RCC 7860 (cell line): ENCODE results near the gene PMEL.
A peak's percentile ranks its signal among the peaks of the same experiment; 100 is the strongest.
"Not testable (repeated sequence)": the region's sequence is repeated elsewhere in the genome, so short reads cannot be mapped to it uniquely, and the experiment has no call there.

ENCODE experiments used
- DNase-seq: peaks from one replicate; pipeline ENCODE4 v3.0.0-alpha.2; 2015; ENCODE audit warnings: low spot score
- FAIRE-seq: peaks from 2 replicates; lab custom pipeline; 2012; peaks lifted over from hg19 to GRCh38; lab: Jason Lieb, UNC

The PMEL gene

DNA sequence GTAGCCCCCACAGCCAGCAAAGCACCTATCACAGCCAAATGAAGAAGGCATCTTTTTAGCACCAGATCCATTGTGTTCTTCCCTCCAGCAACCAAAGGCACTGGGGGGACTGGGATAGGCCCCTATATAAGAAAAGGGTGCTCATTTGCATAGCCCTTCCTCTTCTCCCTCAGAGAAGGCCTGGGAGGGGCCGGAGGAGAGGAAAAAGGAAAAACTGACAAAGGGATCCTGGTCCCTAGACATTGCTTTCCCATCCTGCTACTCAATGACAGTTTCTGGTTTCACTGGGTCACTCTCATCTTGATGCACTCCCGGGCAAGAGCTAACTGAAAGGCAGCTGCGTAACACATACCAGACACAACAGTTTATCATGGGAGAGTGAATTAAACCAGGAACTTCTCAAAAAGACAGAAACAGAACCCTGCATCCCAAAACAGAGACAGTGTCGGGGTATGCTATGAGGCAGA lies at the start of gene PMEL:
TSS of gene PMEL (minus strand) at position 102 of the 467 bp plus-strand sequence. CDS start at position 71, 31 bp downstream.
- no peak for FAIRE-seq
- no peak for DNase-seq

DNA sequence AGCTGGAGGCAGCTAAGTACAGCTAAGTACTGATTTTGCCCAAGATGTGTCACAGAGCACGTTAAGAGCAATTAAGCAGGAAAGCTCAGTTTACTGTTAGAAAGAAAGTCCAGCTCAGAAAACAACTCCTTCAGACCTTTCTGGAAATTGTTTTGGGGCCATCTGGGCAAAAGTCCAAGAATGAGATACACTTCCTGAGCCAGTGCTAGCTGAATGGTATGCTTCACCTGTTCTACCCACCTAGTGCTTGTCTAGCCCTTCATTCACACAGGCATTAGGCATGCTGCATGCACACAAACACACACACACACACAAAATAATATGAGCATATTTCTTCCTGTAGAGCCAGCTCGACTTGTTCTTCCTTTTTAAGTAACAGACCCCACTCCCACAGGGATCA lies 48.4 kb upstream of the PMEL start:
- FAIRE-seq (no peak), DNase-seq (no peak)

DNA sequence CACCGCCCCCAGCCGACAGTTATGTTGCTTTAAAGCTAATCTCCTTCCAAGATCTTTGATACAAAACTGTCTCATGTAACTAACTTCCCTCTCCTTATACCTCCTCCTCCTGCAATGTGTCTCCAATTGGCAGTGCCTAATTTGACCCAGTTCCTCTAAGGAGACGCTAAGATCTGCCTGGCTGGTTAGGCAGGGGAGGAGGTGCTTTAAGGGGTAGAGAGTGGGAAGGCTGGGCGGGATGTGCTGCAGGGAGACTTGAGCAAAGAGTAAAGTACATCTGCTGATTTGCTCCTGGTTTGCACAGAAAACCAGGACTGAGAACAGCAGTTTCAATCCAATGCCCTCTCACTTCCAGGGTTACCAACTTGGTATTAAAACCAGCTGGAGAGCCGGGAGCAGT lies 47.6 kb upstream of the PMEL start:
- FAIRE-seq (no peak), DNase-seq (no peak)

DNA sequence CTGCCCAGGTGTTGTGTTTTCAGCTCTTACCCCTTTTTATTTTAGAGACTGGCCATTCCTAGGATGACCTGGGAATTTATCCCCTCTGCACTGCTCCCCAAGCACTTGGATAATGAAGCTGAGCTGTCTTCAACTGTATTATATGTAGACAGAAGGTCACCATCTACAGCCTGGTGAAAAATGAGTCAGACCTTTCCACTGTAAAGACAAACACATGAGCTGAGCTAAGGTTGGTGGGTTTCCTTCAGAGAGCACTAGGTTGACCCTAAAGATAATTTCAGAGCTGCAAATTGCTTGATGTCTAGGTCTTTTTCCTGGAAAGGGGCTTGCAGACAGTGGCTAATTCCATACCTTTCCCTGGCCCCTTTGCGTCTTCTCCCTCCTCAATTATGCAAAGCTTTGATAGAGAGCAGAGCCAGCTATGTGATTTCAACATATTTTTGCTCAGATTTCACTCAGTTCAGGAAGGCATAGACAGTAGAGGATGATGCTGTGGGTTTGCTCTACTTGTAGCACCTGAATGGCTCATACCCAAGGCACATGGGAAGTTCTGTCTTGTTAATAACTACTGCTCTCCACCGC lies 45.8 kb upstream of the PMEL start:
- no peak for DNase-seq
- no peak for FAIRE-seq

DNA sequence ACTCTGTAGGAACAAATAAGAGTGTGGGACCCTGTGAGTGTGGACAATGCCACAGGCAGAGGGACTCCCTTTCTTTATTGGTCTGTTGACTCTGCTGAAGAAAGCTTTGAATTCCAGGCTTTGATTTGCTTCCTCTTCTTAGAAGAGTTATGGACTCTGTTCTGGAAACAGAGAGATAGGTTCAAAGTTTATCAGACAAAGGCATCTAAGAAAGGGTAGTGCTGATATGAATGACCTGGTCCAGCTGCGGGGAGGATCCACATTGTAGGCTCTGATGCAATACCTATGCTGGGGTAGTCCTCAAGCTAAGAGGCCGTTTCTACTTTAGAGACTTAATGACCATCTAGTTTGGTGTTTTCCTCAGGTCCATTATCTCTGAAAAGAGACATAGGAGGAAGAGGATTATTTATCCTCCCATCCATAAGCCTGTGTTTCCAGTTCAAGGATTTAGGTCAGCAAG lies 44.3 kb upstream of the PMEL start:
- DNase-seq (no peak), FAIRE-seq (no peak)

DNA sequence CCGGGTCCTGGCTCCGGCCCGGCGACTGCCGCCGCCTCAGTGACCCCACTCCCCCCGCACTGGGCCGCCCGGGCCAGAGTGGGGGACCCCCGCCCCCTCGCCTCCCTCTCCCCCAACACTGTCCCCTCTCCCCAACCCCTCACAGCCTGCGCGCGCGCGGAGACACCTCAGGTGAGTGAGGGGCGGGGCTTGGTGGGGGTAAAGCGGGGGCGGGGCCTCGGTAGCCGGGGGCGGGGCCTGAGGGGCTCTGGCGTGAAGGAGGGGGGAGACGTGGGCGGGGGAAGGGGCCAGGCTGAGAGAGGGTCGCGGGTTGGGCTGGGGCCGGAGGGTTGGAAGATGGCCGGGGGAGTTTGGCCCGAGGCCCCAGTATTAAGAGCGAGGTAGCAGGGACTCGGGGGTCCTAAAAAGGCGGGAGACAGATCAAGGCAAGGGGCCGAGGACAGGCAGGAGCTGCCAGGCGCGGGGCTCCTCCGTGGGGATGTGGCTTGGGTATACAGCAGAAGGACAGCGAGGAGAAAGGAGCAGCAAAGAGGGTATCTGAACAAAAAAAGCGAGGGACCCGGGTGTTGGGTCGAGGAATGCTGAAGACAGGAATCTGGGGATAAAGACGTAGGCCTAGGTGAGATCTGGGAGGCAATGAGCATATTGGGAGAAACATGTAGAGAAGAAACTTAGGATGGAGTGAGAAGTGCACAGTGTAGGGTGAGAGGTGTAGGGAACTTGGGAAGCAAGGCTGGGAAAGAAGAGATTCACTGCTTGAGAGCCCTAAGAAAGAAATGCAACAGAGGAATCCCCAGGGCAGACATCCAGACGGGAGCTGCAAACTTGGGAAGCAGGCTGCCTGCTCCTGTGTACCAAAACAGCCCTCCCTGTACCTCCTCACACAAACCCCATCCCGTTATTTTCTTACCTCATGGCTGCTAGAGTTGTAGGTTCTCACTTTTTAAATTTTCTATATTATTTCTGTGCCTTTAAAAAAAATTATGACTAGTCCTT lies 42.0 kb upstream of the PMEL start:
- no peak for FAIRE-seq
- DNase-seq = no peak

DNA sequence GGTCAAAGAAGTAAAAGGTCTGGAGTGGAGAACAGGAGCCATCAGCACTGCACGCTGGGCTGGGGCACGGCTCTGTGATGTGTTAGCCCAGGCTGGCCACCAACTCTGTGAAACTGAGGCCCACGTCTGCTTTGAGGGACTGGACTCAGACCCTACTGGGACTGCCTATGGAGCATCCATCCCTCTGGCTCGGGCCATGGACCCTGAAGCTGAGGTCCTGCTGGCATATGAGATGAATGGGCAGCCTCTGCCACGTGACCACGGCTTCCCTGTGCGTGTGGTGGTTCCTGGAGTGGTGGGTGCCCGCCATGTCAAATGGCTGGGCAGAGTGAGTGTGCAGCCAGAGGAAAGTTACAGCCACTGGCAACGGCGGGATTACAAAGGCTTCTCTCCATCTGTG lies 38.4 kb upstream of the PMEL start:
- DNase-seq (no peak), FAIRE-seq (no peak)

DNA sequence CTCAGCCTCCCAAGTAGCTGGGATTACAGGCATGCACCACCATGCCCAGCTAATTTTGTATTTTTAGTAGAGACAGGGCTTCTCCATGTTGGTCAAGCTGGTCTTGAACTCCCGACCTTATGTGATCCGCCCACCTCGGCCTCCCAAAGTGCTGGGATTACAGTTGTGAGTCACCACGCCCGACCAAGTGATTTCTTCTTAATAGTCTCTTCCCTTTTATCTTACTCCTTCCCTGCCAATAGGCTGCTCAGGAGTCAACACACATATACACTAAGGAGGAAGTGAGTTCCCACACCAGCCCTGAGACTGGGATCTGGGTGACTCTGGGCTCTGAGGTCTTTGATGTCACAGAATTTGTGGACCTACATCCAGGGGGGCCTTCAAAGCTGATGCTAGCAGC lies 37.5 kb upstream of the PMEL start:
- not testable (repeated sequence) for DNase-seq, FAIRE-seq

DNA sequence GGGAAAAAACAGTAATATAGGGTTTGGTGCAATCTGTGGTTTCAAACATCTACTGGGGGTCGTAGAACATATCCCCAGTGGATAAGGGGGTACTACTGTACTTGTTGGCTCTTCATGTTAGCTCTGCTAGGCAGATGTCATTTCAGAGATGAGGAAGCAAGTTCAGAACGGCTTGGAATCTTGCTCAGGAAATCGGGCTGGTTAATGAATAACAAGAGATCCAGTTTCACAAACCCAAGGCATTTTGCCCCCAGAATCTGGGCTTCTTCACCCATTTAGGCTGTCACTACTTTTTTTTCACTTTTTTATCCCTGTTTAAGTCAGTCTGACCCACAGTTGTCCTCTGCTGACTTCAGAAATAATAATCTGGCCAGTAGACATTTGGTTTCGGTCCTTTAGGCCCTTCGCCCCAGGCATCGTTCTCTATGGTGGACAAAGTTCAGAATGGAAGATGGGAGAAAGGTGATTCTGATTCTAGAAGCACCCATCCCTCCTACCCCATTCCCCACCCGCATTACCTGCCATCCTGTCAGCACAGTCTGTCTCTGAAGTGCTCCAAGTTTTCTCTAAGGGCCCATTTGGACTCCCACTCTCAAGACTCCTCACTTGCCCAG lies 35.8 kb upstream of the PMEL start:
- DNase-seq (no peak), FAIRE-seq (no peak)

DNA sequence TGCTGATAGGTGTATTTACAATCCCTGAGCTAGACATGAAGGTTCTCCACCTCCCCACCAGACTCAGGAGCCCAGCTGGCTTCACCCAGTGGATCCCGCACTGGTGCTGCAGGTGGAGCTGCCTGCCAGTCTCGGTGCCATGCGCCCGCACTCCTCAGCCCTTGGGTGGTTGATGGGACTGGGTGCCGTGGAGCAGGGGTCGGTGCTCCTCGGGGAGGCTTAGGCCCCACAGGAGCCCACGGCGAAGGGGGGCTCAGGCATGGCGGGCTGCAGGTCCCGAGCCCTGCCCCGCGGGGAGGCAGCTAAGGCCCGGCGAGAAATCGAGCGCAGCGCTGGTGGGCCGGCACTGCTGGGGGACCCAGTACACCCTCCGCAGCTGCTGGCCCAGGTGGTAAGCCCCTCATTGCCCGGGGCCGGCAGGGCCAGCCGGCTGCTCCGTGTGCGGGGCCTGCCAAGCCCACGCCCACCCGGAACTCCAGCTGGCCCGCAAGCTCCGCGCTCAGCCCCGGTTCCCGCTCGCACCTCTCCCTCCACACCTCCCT lies 34.2 kb upstream of the PMEL start:
- not testable (repeated sequence) for DNase-seq, FAIRE-seq

DNA sequence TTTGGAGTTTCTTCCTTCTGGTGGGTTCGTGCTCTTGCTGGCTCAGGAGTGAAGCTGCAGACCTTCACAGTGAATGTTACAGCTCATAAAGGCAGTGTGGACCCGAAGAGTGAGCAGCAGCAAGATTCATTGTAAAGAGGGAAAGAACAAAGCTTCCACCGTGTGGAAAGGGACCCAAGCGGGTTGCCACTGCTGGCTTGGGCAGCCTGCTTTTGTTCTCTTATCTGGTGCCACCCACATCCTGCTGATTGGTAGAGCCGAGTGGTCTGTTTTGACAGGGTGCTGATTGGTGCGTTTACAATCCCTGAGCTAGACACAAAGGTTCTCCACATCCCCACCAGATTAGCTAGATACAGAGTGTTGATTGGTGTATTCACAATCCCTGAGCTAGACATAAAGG lies 33.7 kb upstream of the PMEL start:
- FAIRE-seq, DNase-seq: not testable (repeated sequence)

DNA sequence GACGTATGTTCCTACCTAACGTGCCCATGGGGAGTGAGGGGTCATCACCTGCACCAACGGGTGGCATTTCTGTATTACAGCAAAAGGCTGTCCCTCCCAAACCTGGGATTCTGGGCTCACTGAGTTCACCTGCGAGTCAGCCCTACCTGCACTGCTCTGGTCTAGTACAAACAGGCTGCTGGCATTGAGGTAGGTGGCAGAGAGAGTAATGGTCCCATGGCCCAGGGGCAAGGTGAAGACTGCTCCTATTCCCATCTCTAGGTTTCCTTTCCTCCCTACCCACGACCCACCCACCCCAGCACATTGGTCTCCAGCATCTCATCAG lies 31.7 kb upstream of the PMEL start:
- no peak for FAIRE-seq
- DNase-seq = no peak

DNA sequence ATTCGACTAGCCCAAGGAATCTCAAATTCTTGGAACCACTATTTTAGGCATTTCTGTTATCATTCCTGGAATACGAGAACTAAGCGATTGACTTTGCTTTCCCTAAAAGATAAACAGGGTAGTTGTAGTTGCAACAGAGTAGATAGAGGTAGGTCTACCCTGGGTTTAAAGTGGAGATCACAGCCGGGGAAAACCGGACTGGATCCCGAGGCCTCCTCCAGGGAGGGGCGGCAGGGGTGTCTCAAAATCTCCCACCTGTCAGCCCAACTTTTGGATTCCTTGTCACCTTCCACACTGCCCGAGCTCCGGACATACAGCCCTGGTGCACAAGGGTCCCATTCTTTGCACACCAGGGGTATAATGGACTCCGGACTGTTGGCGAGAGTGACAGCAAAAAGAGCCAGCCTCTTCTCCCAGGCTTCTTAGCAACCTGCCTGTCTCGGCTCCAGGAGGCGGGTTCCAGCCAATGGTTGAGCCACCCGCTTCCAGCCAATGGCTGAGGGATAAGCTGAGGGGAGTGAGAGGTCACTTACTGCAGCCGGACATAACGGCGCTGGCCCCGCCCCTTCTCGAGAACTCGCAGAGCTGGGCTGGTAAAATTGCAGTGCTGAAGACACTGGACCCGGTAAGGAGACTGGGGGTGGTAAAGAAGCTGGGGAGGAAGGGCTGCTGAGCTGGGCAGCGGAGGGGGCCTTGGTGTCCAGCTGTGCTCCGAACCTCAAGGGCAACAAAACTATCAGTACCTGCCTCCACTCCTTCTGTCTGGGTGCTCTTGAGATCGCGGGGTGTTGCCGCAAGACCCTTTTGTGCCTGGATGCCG lies 31.1 kb upstream of the PMEL start, which contains the start of gene SUOX:
TSS of gene SUOX (plus strand) at position 562 of the 820 bp plus-strand sequence. CDS start 4,946 bp downstream, outside the sequence.
- FAIRE-seq (peak; percentile 89), DNase-seq (peak; percentile 87)

DNA sequence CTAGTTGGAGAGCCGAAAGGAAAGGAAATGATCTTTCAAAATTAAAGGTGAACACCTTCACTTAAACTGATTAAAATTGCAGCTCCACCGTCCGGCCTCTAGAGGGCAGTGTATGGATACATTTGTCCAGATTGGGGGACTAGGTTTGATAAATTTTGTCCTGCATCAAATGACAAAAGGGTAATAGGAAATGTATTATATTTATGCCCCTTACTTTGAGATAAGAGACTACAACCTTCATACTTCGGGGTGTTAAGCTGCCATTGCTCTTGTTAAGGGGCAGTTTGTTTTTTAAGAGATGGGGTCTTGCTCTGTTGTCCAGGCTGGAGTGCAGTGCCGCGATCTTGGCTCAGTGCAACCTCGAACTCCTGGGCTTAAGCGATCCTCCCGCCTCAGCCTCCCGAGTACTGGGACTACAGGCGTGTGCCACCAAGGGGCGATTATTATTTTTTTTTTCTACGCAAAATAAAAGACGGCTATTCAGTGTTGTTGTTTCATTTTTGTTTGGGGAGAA lies 30.4 kb upstream of the PMEL start:
- DNase-seq (peak; percentile 55), FAIRE-seq (peak; percentile 72)

DNA sequence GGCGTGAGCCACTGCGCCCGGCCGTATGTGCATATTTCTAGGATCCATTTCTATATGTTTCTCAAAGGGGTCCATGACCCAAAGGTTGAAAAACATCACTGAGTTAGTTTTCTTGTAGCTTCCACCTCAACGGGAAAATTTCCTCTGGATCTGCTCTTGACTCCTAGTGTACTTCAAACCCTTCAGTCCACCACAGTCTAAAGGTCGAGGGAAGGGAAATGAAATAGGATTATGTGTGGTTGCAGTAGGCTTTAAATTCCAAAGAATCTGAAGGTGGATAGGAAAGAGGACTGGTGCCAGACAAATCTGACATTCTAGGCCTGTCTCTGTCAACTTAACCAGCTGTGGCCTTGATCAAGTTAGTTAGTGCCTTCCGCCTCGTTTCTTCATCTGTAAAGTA lies 29.5 kb upstream of the PMEL start:
- FAIRE-seq (no peak), DNase-seq (no peak)

DNA sequence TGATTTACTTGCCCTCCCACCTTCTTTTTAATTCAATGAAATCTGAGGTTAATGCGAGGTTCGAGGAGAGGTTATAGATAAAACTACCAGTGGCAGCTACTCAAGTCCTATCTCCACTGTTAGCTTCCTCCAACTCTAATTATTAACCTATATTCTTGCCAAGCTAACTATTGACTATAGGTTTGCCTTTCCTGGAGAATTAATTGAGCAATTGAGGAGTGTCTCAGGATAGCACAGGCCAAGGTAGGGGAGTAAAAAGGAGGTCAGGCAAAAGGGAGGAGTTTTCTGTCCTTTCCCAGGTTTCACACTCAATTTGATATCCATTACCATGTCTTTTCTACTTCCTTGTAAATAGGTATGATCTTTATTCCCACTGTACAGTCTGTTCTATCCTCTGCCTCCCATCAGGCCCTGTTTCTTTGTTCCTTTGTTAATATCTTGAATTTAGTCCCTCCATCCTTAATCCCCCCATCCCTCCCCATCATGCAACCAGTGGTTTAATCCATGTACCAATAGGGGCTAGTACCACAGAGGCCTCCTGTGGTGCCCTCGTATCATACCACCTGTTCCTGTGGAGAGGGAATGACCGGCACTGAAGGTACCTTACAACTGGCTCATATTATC lies 27.5 kb upstream of the PMEL start:
- FAIRE-seq = no peak
- no peak for DNase-seq

DNA sequence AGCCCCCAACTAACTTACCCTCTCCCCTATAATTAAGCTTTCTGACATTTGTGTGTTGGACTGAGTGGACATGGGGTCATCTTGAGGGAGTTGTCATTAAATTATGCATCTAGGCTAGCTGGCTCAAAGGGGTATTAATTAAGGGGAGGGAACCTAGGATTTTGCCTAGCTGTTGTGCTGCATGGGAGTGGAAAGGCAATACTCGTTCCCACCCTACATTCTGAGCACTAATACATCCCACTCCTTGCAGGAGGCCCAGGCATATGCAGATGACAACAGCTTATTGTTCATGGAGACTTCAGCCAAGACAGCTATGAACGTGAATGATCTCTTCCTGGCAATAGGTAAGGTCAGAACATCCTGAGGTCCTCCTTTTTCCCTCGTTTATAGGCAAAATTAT lies 25.3 kb upstream of the PMEL start:
- no peak for FAIRE-seq
- no peak for DNase-seq

DNA sequence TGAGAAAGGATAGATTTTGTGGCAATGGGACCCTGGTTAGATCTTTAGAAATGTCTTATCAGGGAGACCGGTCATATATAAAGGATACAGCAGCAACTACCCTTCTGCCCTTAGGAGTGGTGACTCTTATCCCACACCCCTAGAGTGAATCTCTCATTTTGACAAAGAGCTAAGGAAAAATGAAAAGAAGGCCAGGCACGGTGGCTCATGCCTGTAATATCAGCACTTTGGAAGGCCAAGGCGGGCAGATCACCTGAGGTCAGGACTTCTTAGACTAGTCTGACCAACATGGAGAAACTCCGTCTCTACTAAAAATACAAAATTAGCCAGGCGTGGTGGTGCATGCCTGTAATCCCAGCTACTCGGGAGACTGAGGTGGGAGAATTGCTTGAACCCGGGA lies 20.1 kb upstream of the PMEL start:
- not testable (repeated sequence) for FAIRE-seq

DNA sequence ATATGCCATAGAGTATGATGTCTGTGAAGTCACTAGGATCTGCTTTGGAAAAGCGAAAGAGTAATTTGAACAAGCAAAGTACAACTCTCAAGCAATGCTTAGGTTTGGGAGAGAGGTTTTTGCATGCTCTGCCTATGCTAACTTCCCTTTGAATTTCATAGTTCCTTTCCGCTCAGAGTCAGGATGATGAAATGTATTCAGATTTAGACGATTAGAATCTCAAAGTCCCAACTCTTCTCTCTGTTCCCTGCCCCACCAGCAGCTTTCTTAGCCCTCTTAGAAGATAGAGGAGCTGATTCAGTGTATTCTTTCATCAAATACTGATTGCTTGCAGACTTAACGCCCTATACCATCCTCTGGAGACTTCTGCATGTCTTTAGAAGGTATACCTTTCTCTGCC lies 19.5 kb upstream of the PMEL start:
- no peak for FAIRE-seq

More for the DNA sequence above, 20.1 kb upstream of the PMEL start:
- not testable (repeated sequence) for DNase-seq

DNA sequence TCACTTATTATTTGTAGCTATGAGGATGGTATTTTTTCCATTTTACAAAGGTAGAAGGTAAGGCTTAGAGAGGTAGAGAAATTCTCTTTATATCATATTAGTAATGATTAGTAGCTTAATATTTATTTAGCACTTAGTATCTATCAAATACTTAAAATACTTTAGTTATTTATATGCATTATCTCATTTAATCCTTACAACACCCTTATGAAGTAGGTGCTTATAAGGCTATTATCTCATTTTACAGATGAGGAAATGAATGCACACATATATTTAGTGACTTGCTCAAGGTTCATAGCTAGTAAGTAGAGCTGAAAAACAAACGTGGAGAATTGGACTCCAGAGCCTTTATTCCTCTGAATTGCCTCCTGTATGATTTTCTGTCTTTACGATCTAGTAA lies 19.0 kb upstream of the PMEL start:
- DNase-seq (no peak), FAIRE-seq (no peak)

More for the DNA sequence above, 19.5 kb upstream of the PMEL start:
- no peak for DNase-seq
